Amniotic stem cell (primary cell): ENCODE results near the gene SPDYE11.
"Not testable (repeated sequence)": the region's sequence is repeated elsewhere in the genome, so short reads cannot be mapped to it uniquely, and the experiment has no call there.

Source experiments
- DNase-seq: peaks from one replicate; lab custom pipeline; 2025; lab: John Stamatoyannopoulos, UW

Gene SPDYE11, protein sequence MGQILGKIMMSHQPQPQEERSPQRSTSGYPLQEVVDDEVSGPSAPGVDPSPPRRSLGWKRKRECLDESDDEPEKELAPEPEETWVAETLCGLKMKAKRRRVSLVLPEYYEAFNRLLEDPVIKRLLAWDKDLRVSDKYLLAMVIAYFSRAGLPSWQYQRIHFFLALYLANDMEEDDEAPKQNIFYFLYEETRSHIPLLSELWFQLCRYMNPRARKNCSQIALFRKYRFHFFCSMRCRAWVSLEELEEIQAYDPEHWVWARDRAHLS

DNA sequence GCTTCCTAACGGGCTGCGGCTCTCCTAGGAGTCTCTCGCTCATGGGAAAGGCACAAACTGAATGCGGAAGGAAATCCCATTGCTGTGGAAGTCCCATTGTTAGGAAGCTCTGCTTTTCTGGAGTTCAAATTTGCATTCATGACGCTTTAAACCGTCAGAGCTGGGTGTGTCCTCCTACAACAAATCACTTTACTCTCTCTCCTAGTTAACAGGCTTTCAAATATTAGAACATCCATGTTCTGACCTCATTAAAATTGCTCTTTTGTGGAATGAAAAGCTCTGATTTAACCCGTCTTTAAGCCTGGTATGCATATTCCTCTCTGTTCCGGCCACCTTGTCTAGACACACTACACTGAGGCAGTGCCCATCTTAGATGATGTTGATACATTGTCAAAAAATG, at the start of gene SPDYE11:
Gene SPDYE11, minus strand, starts transcription at position 101 of the 400 bp plus-strand sequence. CDS start 1,800 bp downstream, outside the sequence.
- not testable (repeated sequence) for DNase-seq

DNA sequence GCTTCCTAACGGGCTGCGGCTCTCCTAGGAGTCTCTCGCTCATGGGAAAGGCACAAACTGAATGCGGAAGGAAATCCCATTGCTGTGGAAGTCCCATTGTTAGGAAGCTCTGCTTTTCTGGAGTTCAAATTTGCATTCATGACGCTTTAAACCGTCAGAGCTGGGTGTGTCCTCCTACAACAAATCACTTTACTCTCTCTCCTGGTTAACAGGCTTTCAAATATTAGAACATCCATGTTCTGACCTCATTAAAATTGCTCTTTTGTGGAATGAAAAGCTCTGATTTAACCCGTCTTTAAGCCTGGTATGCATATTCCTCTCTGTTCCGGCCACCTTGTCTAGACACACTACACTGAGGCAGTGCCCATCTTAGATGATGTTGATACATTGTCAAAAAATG, 28.2 kb upstream of the SPDYE11 start, which contains the start of gene SPDYE9:
Gene SPDYE9, minus strand, starts transcription at position 101 of the 400 bp plus-strand sequence. CDS start 1,800 bp downstream, outside the sequence.
- not testable (repeated sequence) for DNase-seq

DNA sequence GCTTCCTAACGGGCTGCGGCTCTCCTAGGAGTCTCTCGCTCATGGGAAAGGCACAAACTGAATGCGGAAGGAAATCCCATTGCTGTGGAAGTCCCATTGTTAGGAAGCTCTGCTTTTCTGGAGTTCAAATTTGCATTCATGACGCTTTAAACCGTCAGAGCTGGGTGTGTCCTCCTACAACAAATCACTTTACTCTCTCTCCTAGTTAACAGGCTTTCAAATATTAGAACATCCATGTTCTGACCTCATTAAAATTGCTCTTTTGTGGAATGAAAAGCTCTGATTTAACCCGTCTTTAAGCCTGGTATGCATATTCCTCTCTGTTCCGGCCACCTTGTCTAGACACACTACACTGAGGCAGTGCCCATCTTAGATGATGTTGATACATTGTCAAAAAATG, 28.0 kb downstream of the SPDYE11 start, which contains the start of gene SPDYE8:
Gene SPDYE8, minus strand, starts transcription at position 101 of the 400 bp plus-strand sequence. CDS start 1,800 bp downstream, outside the sequence.
- not testable (repeated sequence) for DNase-seq

DNA sequence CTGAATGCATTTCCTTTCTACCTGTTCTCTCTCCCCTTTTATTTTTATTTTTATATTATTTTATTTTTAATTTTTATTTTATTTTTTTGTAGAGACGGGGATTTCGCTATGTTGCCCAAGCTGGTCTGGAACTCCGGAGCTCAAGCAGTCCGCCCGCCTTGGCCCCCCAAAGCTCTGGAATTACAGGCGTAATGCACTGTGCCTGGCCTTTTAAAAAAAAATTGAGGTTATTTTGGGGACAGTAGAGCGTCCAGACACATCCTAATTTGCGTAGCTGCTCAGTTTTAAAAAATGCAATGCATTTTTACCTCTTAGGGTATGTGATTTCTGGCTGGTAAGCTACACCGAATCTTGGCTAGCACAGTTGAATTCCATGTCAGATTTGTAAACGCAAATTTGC, 51.2 kb downstream of the SPDYE11 start:
- DNase-seq = not testable (repeated sequence)

DNA sequence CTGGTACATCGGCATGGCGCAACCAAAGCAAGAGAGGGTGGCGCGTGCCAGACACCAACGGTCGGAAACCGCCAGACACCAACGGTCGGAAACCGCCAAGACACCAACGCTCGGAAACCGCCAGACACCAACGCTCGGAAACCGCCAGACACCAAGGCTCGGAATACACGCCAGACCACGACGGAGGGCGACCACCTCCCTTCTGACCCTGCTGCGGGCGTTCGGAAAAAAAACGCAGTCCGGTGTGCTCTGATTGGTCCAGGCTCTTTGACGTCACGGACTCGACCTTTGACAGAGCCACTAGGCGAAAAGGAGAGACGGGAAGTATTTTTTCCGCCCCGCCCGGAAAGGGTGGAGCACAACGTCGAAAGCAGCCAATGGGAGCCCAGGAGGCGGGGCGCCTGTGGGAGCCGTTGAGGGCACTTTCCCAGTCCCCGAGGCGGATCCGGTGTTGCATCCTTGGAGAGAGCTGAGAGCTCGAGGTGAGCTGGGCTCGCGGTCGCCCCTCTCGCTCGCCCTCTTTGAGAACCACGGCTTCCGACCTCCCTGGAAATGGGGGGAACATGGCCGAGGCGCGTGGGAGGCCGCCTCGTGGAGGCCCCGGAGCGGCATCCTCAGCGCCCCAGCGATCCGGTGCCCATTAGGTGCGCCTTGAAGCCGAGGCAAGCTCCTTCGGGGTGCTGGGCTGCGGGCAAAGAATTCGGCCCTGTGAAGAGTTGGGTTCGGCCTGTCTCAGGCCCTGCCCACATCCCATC, 51.8 kb downstream of the SPDYE11 start:
- DNase-seq = not testable (repeated sequence)

DNA sequence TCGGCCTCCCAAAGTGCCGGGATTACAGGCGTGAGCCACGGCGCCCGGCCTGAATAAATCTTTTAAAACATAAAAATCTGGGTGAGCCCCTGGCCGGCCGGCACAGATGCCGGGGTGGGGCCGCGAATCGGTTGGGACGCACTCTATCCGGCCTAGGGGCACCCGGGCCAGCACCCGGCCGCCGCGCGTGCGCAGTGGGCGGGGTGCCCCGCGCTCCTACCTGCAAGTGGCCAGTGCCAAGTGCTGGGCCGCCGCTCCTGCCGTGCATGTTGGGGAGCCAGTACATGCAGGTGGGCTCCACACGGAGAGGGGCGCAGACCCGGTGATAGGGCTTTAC, 52.4 kb downstream of the SPDYE11 start:
- not testable (repeated sequence) for DNase-seq

DNA sequence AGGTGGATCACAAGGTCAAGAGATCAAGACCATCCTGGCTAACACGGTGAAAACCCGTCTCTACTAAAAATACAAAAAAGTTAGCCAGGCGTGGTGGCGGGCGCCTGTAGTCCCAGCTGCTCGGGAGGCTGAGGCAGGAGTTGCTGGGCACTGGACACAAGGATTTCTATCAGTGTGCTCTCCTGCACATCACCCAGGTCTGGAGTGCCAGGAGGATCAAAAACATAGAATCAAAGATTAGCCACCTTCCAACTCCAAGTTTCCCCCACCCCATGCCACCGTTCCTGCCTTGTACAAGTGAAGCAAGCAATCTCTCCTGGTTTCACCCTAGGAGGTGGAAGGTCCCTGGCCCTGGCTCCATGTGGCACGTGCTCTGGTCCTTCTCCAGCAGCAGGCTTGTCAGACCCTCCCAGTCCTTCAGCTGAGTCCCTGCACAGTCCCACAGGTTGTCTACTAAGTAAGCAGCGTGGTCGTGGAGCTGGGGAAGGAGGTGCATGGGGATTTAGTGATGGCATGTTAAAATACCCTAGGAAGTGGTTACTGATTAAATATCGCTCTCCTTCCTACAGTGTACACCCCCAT, 59.7 kb downstream of the SPDYE11 start:
- not testable (repeated sequence) for DNase-seq
